Cardiac muscle cell (in vitro differentiated cells and primary cell): Measurements from ENCODE around the gene WDR26. TPM values are rescaled to one million over a fixed set of nuclear protein-coding genes. Genes with fewer than 3 reads are reported as not detected.

ENCODE experiments used
- DNase-seq, 2 donors: peaks; one replicate each; pipeline versions ENCODE4 v3.0.0 to v3.0.0-alpha.2; 2010 to 2017; ENCODE audit warnings: low read depth in 1 of 2, low spot score in 1 of 2
- H3K27ac ChIP-seq: fragments of 200-600 bp; sonication (generic); 2 replicates; pipeline ENCODE4 v1.5.1; 2016
- H3K27me3 ChIP-seq: fragments of 200-600 bp; sonication (generic); 2 replicates; pipeline ENCODE4 v1.6.0; 2016; ENCODE audit warnings: control low read depth
- H3K36me3 ChIP-seq: fragments of 200-600 bp; sonication (generic); 2 replicates; pipeline ENCODE4 v1.5.1; 2016; ENCODE audit warnings: control low read depth
- H3K4me1 ChIP-seq: fragments of 200-600 bp; sonication (generic); 2 replicates; pipeline ENCODE4 v1.8.1; 2017; ENCODE audit warnings: low read depth, mild to moderate bottlenecking, mixed run types
- H3K4me3 ChIP-seq: fragments of 200-600 bp; sonication (generic); 2 replicates; pipeline ENCODE4 v1.5.1; 2016; ENCODE audit warnings: mild to moderate bottlenecking
- H3K9me3 ChIP-seq: fragments of 200-600 bp; sonication (generic); 2 replicates; pipeline ENCODE4 v1.5.1; 2017; ENCODE audit warnings: low read depth, mild to moderate bottlenecking, control low read depth
- polyA plus RNA-seq: library from polyadenylated mRNA; unstranded; fragments of >200 nt; fragmentation: Nextera tagmentation; extraction: Ambion mirVana; gene quantifications from 2 replicates; pipeline ENCODE4 v1.2.1, GENCODE V29; 2016
- total RNA-seq: library from RNA; depleted of rRNA; stranded (reverse); fragments of >200 nt; gene quantifications from 2 replicates; pipeline ENCODE4 v1.2.3, GENCODE V29; 2016
- TF ChIP-seq, protein P1 (sequence below): IDR thresholded peaks from 2 replicates; pipeline ENCODE4 v1.5.1; 2012; ENCODE audit warnings: low read depth, mild to moderate bottlenecking, low read length

WDR26 gene
- total and polyA plus RNA-seq, 2 experiments from 2014 or later = 14.9 to 62.2 TPM

DNA sequence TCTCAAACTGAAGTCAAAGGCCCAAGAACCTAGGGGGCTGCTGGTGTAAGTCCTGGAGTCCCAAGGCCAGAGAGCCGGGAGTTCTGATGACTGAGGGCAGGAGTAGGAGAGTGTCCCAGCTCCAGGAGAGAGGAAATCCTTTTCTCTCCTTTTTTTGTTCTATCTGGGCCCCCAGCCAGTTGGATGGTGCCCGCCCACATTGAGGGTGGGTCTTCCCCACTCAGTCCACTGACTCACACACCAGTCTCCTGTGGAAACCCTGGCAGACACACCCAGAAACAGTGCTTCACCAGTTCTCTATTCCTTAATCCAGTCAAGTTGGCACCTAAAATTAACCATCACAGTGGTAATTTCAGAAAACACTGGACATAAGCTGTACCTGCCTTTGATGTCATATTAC lies 12.7 kb upstream of the WDR26 start:
- H3K27me3 ChIP-seq = no peaks in the 10 kb centered on the region
- TF ChIP-seq, protein P1, sequence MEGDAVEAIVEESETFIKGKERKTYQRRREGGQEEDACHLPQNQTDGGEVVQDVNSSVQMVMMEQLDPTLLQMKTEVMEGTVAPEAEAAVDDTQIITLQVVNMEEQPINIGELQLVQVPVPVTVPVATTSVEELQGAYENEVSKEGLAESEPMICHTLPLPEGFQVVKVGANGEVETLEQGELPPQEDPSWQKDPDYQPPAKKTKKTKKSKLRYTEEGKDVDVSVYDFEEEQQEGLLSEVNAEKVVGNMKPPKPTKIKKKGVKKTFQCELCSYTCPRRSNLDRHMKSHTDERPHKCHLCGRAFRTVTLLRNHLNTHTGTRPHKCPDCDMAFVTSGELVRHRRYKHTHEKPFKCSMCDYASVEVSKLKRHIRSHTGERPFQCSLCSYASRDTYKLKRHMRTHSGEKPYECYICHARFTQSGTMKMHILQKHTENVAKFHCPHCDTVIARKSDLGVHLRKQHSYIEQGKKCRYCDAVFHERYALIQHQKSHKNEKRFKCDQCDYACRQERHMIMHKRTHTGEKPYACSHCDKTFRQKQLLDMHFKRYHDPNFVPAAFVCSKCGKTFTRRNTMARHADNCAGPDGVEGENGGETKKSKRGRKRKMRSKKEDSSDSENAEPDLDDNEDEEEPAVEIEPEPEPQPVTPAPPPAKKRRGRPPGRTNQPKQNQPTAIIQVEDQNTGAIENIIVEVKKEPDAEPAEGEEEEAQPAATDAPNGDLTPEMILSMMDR = no peak
- peak in 1 of 2 donors; percentile 79 for DNase-seq

DNA sequence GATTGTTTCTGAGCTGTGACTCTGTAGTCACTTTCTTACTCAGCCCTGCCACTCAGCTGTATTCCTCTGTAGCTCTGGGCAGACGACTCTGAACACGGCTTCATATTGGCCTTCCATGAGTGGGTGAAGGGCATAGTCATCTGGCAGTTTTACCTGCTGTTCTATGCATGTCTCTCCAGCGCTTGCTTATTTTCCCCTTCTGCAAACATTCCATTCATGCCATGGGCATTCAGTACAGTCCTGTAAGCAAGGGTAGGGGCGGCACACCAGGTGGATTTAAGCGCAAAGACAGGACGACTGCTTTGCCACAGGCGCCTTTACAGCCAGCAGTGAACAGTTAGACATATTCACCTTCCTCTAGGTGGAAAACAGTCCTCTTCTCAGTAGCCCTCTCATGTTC lies 4.4 kb upstream of the WDR26 start:
- peaks cover 3% of the 10 kb centered on the region for H3K4me1 ChIP-seq
- no peak for DNase-seq
- no peak overlapping the region for H3K27ac ChIP-seq
- no peaks in the 10 kb centered on the region for H3K9me3 ChIP-seq
- H3K36me3 ChIP-seq = no peaks in the 10 kb centered on the region
- H3K4me3 ChIP-seq = no peak overlapping the region
- TF ChIP-seq, protein P1 = no peak
- H3K27me3 ChIP-seq = no peaks in the 10 kb centered on the region

More for the DNA sequence above, 12.7 kb upstream of the WDR26 start:
- H3K4me1 ChIP-seq = peaks cover 7% of the 10 kb centered on the region
- H3K9me3 ChIP-seq = no peaks in the 10 kb centered on the region
- H3K36me3 ChIP-seq = no peaks in the 10 kb centered on the region
- H3K4me3 ChIP-seq = no peak overlapping the region
- no peak overlapping the region for H3K27ac ChIP-seq

DNA sequence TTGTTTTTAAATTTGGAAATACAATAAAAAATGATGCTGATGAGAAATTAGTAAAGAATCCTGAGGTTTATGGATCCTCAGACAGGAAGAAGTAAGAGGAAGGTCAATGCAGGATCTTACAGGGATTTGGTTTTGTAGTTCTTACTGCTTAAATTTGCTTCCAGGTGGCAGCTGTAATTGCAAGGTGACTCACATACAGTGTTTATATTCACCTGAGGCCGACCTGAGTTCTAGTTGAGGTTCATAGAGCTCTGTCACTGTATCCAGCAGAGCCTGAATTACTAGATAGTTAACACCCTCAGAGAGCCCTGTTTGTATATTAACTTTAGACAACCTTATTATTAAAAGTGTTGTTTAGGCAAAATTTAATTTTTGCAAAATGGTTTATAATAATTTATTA lies 1.4 kb upstream of the WDR26 start:
- H3K36me3 ChIP-seq = peaks cover 8% of the 10 kb centered on the region
- H3K27ac ChIP-seq = no peak overlapping the region
- H3K4me3 ChIP-seq = no peak overlapping the region

DNA sequence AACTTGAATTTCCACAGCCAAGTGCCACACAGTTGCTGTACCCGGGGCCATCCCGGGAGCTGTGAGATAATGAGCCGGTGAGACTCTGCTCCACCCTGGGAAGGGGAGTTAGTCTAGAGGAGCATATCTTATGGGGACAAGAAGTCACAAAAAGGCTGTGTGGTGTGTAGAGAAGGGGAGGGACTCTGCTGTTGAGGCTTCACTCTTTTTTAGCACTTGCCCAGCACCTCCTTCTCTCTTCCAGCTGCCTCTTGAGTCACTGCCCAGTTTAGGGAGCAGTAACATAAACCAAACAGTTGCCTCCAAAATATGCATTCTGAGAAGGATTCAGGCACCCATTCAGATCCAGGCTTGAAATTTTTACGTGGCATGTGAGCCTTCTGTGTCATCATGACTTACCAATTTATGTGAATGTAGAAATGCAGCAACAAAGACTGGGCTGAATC lies 744 bp upstream of the WDR26 start:
- H3K4me3 ChIP-seq = peak overlapping the region; percentile 63
- peak overlapping the region; percentile 91 for H3K27ac ChIP-seq
- no peaks in the 10 kb centered on the region for H3K9me3 ChIP-seq
- TF ChIP-seq, protein P1 = no peak
- peaks cover 14% of the 10 kb centered on the region for H3K36me3 ChIP-seq
- H3K27me3 ChIP-seq = no peaks in the 10 kb centered on the region
- peaks cover 25% of the 10 kb centered on the region for H3K4me1 ChIP-seq
- DNase-seq = peak in 1 of 2 donors; percentile 59

More for the DNA sequence above, 1.4 kb upstream of the WDR26 start:
- TF ChIP-seq, protein P1 = no peak
- no peaks in the 10 kb centered on the region for H3K27me3 ChIP-seq
- H3K4me1 ChIP-seq = peaks cover 19% of the 10 kb centered on the region
- no peaks in the 10 kb centered on the region for H3K9me3 ChIP-seq
- DNase-seq = no peak

DNA sequence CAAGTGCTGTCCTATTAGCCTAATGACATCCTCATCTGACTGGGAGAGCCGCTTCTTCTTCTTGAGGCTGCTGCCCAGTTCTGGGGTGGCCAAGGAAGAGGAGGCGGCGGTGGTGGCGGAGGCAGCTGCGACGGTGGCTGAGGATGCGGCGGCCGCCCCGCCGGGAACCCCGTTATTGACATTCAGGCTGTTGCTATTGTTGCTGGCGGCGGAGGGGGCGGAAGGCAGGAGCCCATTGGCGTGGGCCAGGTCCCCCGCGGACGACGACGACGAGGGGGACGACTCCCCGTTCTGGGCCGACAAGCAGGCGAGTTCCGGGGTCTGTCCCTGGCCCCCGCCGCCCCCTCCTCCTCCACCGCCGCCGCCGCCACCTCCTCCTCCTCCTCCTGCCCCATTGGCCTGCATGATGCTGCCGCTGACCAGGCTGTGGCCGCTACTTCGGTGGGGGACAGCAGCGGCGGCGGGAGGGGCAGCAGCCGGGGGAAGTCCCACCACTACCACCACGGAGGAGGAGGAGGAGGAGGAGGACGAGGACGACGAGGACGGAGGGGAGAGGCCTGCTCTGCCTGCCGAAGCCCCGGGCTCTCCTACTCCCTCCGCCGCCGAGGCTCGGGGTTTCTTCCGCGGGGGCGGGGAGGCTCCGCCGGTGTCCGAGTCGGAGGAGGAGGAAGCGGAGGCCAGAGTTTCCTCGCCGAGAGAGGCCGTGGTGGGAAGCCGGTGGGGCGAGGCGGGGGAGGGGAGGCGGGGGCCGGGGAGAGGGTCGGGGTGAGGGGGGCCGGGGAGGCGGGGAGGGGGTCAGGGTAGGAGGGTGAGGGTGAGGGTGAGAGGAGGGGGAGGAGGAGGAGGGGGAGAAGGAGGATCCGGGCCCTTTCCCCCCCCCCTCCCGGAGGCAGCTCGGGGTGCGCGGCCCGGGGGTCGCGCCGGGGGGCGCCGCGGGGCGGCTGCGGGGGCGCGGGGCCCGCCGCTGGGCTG lies 610 bp downstream of the WDR26 start:
- Histone ChIP-seq H3K4me3 (peak overlapping the region; percentile 63), H3K4me1 (peaks cover 26% of the 10 kb centered on the region), H3K9me3 (no peaks in the 10 kb centered on the region), H3K27ac (peak overlapping the region; percentile 91), H3K27me3 (no peaks in the 10 kb centered on the region), H3K36me3 (peaks cover 20% of the 10 kb centered on the region)
- TF ChIP-seq, protein P1 = no peak
- DNase-seq = peak; percentile 23 to 53
